T-helper 17 cell (primary cell): ENCODE data around the gene RIN3. TPM values are rescaled to one million over a fixed set of nuclear protein-coding genes. Genes with fewer than 3 reads are reported as not detected.
A peak's percentile ranks its signal among the peaks of the same experiment; 100 is the strongest.

Experiments
- ATAC-seq: fragments of 150-1000 bp; cut with Tn5 transposase; 2 replicates; pipeline ENCODE4 v1.10.0; 2021; ENCODE audit warnings: mild to moderate bottlenecking, moderate library complexity
- DNase-seq, 3 donors: peaks; one replicate each; pipeline versions ENCODE4 v3.0.0 to v3.0.0-alpha.2; 2020 to 2021
- H3K9me3 ChIP-seq: one replicate; pipeline ENCODE4 v1.7.0; 2013; ENCODE audit warnings: low read length, mild to moderate bottlenecking; ENCODE audit not compliant: control insufficient read depth, poor library complexity, severe bottlenecking
- H3K27ac Mint-ChIP-seq: one replicate; pipeline ENCODE4 v1.8.0; 2022; ENCODE audit warnings: mild to moderate bottlenecking, moderate library complexity, mixed read lengths
- H3K27me3 Mint-ChIP-seq: one replicate; pipeline ENCODE4 v1.8.0; 2022; ENCODE audit warnings: mixed read lengths
- H3K36me3 Mint-ChIP-seq: one replicate; pipeline ENCODE4 v1.8.0; 2022; ENCODE audit warnings: low read depth, mixed read lengths
- H3K4me1 Mint-ChIP-seq: one replicate; pipeline ENCODE4 v1.8.0; 2022; ENCODE audit warnings: mild to moderate bottlenecking, mixed read lengths
- H3K4me3 Mint-ChIP-seq: one replicate; pipeline ENCODE4 v1.8.0; 2022; ENCODE audit warnings: mild to moderate bottlenecking, moderate library complexity, mixed read lengths
- total RNA-seq, 4 donors: library from RNA in 2 of 4; stranded (reverse) in 2 of 4; gene quantifications; one replicate each; pipeline ENCODE4 v1.2.3 and lab custom pipeline; 2022 to 2026

The RIN3 gene
- total RNA-seq, 2 donors from 2014 or later = 49.3 to 70.0 TPM

GRCh38 chr14:92663049-92663448 lies 149.5 kb downstream of the RIN3 start:
- H3K9me3 ChIP-seq = no peaks in the 10 kb centered on the region
- H3K4me1 Mint-ChIP-seq = peaks cover 63% of the 10 kb centered on the region
- peak overlapping the region; percentile 19 for H3K27ac Mint-ChIP-seq
- no peak overlapping the region for H3K4me3 Mint-ChIP-seq
- DNase-seq (no peak), ATAC-seq (no peak)
- no peaks in the 10 kb centered on the region for H3K27me3 Mint-ChIP-seq
- H3K36me3 Mint-ChIP-seq = peaks cover 7% of the 10 kb centered on the region

GRCh38 chr14:92665661-92666110 lies 152.1 kb downstream of the RIN3 start:
- H3K9me3 ChIP-seq = no peaks in the 10 kb centered on the region
- ATAC-seq (peak; percentile 65), DNase-seq (no peak)
- Mint-ChIP-seq H3K36me3 (peaks cover 7% of the 10 kb centered on the region), H3K27me3 (no peaks in the 10 kb centered on the region), H3K27ac (peak overlapping the region; percentile 92), H3K4me1 (peaks cover 62% of the 10 kb centered on the region), H3K4me3 (peak overlapping the region; percentile 73)

GRCh38 chr14:92666251-92666650 lies 152.7 kb downstream of the RIN3 start:
- peak overlapping the region; percentile 92 for H3K27ac Mint-ChIP-seq
- H3K4me3 Mint-ChIP-seq = peak overlapping the region; percentile 73
- no peaks in the 10 kb centered on the region for H3K27me3 Mint-ChIP-seq
- H3K4me1 Mint-ChIP-seq = peaks cover 62% of the 10 kb centered on the region
- DNase-seq (no peak), ATAC-seq (no peak)
- H3K36me3 Mint-ChIP-seq = peaks cover 7% of the 10 kb centered on the region
- no peaks in the 10 kb centered on the region for H3K9me3 ChIP-seq

GRCh38 chr14:92668276-92668973 lies 154.8 kb downstream of the RIN3 start:
- no peaks in the 10 kb centered on the region for H3K9me3 ChIP-seq
- H3K27ac Mint-ChIP-seq = peak overlapping the region; percentile 91
- no peaks in the 10 kb centered on the region for H3K27me3 Mint-ChIP-seq
- no peak for ATAC-seq
- H3K4me3 Mint-ChIP-seq = peak overlapping the region; percentile 49
- H3K4me1 Mint-ChIP-seq = peaks cover 62% of the 10 kb centered on the region
- DNase-seq = no peak
- H3K36me3 Mint-ChIP-seq = peaks cover 4% of the 10 kb centered on the region

GRCh38 chr14:92670160-92670559 lies 156.6 kb downstream of the RIN3 start:
- H3K27ac Mint-ChIP-seq = peak overlapping the region; percentile 91
- H3K27me3 Mint-ChIP-seq = no peaks in the 10 kb centered on the region
- H3K36me3 Mint-ChIP-seq = no peaks in the 10 kb centered on the region
- DNase-seq (no peak), ATAC-seq (no peak)
- H3K4me1 Mint-ChIP-seq = peaks cover 52% of the 10 kb centered on the region
- H3K4me3 Mint-ChIP-seq = peak overlapping the region; percentile 41
- no peaks in the 10 kb centered on the region for H3K9me3 ChIP-seq

- H3K4me3 Mint-ChIP-seq = peak overlapping the region; percentile 39
- H3K36me3 Mint-ChIP-seq = no peaks in the 10 kb centered on the region
- no peaks in the 10 kb centered on the region for H3K9me3 ChIP-seq
- H3K27me3 Mint-ChIP-seq = no peaks in the 10 kb centered on the region
- H3K27ac Mint-ChIP-seq = peak overlapping the region; percentile 91
- no peak for ATAC-seq
- no peak for DNase-seq
- peaks cover 51% of the 10 kb centered on the region for H3K4me1 Mint-ChIP-seq
These were observed 157.2 kb downstream of the RIN3 start for GRCh38 chr14:92670643-92671366.

- Mint-ChIP-seq H3K4me3 (no peak overlapping the region), H3K27ac (peak overlapping the region; percentile 72), H3K4me1 (peaks cover 53% of the 10 kb centered on the region), H3K36me3 (peaks cover 19% of the 10 kb centered on the region), H3K27me3 (no peaks in the 10 kb centered on the region)
- no peak for ATAC-seq
- H3K9me3 ChIP-seq = no peaks in the 10 kb centered on the region
- DNase-seq = no peak
These were observed 160.1 kb downstream of the RIN3 start for GRCh38 chr14:92673601-92674150.

- H3K4me1 Mint-ChIP-seq = peaks cover 39% of the 10 kb centered on the region
- ATAC-seq (no peak), DNase-seq (no peak)
- H3K36me3 Mint-ChIP-seq = peaks cover 20% of the 10 kb centered on the region
- no peaks in the 10 kb centered on the region for H3K9me3 ChIP-seq
- no peaks in the 10 kb centered on the region for H3K27me3 Mint-ChIP-seq
- H3K27ac Mint-ChIP-seq = peak overlapping the region; percentile 72
- no peak overlapping the region for H3K4me3 Mint-ChIP-seq
These were observed 161.8 kb downstream of the RIN3 start for GRCh38 chr14:92675421-92675820.

GRCh38 chr14:92675976-92676375 lies 162.4 kb downstream of the RIN3 start:
- Mint-ChIP-seq H3K27ac (peak overlapping the region; percentile 72), H3K27me3 (no peaks in the 10 kb centered on the region)
- ATAC-seq = no peak

GRCh38 chr14:92676403-92677086 lies 163.0 kb downstream of the RIN3 start:
- Mint-ChIP-seq H3K4me1 (peaks cover 41% of the 10 kb centered on the region), H3K27me3 (no peaks in the 10 kb centered on the region), H3K4me3 (peak overlapping the region; percentile 76), H3K27ac (peak overlapping the region; percentile 72), H3K36me3 (peaks cover 20% of the 10 kb centered on the region)
- ATAC-seq = no peak
- H3K9me3 ChIP-seq = no peaks in the 10 kb centered on the region
- DNase-seq = no peak

More at GRCh38 chr14:92675976-92676375, 162.4 kb downstream of the RIN3 start:
- H3K4me3 Mint-ChIP-seq = no peak overlapping the region
- no peaks in the 10 kb centered on the region for H3K9me3 ChIP-seq
- H3K4me1 Mint-ChIP-seq = peaks cover 39% of the 10 kb centered on the region
- H3K36me3 Mint-ChIP-seq = peaks cover 20% of the 10 kb centered on the region
- DNase-seq = no peak

- Mint-ChIP-seq H3K27ac (peak overlapping the region; percentile 72), H3K4me1 (peaks cover 39% of the 10 kb centered on the region), H3K27me3 (no peaks in the 10 kb centered on the region), H3K4me3 (peak overlapping the region; percentile 71), H3K36me3 (peaks cover 20% of the 10 kb centered on the region)
- ATAC-seq (peak; percentile 57), DNase-seq (no peak)
- no peaks in the 10 kb centered on the region for H3K9me3 ChIP-seq
These were observed 163.6 kb downstream of the RIN3 start for GRCh38 chr14:92677087-92677668.

- peaks cover 32% of the 10 kb centered on the region for H3K4me1 Mint-ChIP-seq
- no peaks in the 10 kb centered on the region for H3K9me3 ChIP-seq
- DNase-seq (no peak), ATAC-seq (no peak)
- H3K27ac Mint-ChIP-seq = peak overlapping the region; percentile 72
- peaks cover 20% of the 10 kb centered on the region for H3K36me3 Mint-ChIP-seq
- no peaks in the 10 kb centered on the region for H3K27me3 Mint-ChIP-seq
- H3K4me3 Mint-ChIP-seq = no peak overlapping the region
These were observed 164.4 kb downstream of the RIN3 start for GRCh38 chr14:92677955-92678354.

- H3K4me1 Mint-ChIP-seq = peaks cover 32% of the 10 kb centered on the region
- DNase-seq (no peak), ATAC-seq (no peak)
- H3K27ac Mint-ChIP-seq = no peak overlapping the region
- no peak overlapping the region for H3K4me3 Mint-ChIP-seq
- H3K27me3 Mint-ChIP-seq = no peaks in the 10 kb centered on the region
- H3K36me3 Mint-ChIP-seq = peaks cover 20% of the 10 kb centered on the region
- H3K9me3 ChIP-seq = no peaks in the 10 kb centered on the region
These were observed 165.2 kb downstream of the RIN3 start for GRCh38 chr14:92678766-92679165.
